ENCODE results near the gene NYAP1.
A peak's percentile ranks its signal among the peaks of the same experiment; 100 is the strongest.
"Not testable (repeated sequence)": the region's sequence is repeated elsewhere in the genome, so short reads cannot be mapped to it uniquely, and the experiment has no call there.

The NYAP1 gene

GRCh38 chr7:100483722-100484672, at the start of gene NYAP1:
NYAP1 (plus strand) TSS chr7:100483927; CDS start chr7:100485312, 1,385 bp downstream.
- peak; percentile 84 for DNase-seq

DNA sequence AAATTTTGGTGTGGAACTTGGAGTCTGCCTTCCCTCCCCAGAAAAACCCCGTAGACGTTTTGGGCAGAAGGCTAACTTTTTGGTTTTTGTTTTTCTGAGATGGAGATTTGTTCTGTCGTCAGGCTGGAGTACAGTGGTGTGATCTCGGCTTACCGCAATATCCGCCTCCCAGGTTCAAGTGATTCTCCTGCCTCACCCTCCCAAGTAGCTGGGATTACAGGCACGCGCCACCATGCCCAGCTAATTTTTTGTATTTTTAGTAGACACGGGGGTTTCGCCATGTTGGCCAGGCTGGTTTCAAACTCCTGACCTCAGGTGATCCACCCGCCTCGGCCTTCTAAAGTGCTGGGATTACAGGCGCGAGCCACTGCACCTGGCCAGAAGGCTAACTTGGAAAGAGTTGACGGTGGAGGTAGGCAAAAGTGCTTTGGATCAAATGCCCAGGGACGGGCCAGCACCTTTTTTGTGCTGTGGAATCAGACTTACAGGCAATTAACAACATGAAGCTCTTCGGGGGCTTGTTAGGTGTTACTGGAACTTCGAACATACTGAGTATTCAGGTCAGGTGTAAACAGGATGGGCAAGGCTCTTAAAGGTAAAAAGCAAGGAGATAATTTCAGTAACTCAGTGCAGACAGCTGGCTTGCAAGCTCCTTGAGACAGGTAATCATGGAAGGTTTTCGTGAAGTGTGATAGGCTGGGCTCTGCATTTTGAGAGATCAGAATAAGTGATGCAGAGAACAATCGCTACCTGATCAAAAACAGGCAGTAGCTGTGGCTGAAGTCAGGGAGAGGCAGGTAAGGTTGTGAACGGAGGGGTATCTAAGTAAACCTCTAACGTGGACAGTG, 49.2 kb upstream of the NYAP1 start:
- DNase-seq, result no peak

DNA sequence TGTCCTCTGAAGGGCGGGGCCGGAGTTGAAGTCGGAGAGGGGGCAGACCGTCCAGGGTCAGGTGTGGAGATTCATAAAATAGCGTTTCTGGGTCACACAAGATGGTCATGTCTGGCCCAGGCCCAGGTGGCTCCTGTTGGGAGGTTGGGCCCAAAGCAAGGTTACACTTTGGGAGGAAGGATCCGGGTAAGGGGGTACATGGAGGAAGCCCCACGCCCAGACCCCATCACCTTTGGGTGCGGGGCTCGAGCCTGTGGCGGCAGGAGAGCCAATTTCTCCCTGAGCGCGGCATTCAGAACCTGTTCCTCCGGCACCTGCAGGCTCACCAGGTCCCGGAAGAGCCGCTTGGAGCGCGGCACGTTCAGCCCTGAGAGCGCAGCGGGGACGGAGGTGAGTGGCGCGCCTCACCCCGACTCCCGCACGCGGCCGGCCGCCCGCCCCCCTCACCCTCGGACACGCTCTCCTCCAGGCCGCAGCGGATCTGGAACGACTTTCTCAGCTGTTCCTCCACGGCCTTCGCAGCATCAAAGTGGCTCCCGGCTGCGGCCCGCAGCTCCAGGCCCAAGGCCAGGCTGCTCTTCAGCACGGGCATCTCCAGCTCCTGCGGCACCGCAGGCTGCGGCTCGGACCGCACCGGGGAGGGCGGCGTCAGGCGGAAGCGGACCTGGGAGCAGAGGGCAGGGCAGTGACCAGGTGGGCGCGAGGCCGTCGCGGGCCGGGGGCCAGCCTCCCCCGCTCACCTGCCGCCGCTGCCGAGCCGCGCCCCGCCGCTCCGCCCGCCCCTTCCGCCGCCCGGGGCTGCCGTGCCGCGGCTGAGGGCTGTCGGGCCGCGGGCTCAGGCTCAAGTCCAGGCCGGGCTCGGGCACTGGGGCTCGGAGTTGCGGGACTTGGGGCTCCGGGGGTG, 48.1 kb upstream of the NYAP1 start:
- peak; percentile 56 for DNase-seq

GRCh38 chr7:100437150-100438100, 46.3 kb upstream of the NYAP1 start:
- no peak for DNase-seq

- DNase-seq, result no peak
Observed at GRCh38 chr7:100438172-100438571, 45.6 kb upstream of the NYAP1 start.

DNA sequence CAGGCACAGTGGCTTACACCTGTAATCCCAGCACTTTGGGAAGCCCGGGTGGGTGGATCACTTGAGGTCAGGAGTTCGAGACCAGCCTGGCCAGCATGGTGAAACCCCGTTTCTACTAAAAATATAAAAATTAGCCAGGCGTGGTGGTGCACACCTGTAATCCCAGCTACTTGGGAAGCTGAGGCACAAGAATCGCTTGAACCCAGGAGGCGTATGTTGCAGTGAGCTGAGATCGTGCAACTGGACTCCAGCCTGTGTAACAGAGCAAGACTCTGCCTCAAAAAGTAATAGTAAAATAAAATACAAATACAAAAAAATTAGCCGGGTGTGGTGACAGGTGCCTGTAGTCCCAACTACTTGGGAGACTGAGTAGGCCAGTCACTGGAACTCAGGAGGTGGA, 45.0 kb upstream of the NYAP1 start:
- not testable (repeated sequence) for DNase-seq

- DNase-seq, result not testable (repeated sequence)
Observed at GRCh38 chr7:100439244-100439643, 44.5 kb upstream of the NYAP1 start.

DNA sequence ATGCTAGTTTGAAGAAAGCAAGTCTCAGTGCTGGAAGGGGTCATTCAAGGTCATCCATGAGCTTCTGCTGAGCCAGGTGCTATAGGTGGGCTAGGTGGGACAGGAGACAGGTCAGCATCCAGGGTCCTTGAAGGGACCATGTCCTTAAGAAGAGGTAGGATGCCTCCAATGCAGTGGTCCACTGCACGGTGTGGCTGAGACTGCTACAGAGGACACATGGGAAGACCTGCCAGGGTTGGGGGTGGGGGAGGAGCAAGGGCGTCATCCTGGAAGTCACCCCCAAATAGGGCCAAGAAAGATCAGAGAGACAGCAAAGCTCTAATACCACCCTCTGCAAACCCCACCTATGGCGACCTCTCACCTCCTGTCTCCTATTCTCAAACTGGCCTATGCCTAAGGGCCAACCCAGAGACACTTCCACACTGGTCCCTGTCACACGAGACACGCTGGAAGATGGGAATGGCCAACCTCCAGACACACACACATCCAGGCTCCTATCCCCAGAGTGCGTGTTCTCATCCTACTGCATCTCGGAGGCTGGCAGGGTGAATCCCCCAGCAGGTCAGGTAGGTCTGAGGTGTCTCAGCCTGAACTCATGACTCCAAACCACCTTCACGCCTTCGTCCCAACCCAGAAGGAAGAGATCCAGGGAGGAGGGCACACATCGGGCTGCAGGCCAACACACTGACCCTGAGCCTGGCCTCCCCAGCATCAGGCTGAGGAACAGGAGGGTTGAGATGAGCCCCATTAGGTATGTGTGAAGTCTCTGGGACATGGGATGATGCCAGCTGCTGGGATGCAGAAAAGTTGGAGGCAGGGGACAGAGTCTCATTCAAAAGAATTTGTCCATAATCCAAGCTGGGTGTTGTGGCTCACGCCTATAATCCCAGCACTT, 41.8 kb upstream of the NYAP1 start:
- no peak for DNase-seq

- no peak for DNase-seq
Observed at GRCh38 chr7:100443096-100443840, 40.5 kb upstream of the NYAP1 start.

- no peak for DNase-seq
Observed at GRCh38 chr7:100444311-100445278, 39.1 kb upstream of the NYAP1 start.

- DNase-seq, result no peak
Observed at GRCh38 chr7:100446040-100446439, 37.7 kb upstream of the NYAP1 start.

GRCh38 chr7:100447363-100447762, 36.4 kb upstream of the NYAP1 start:
- not testable (repeated sequence) for DNase-seq

- DNase-seq, result no peak
Observed at GRCh38 chr7:100449190-100449795, 34.4 kb upstream of the NYAP1 start.

DNA sequence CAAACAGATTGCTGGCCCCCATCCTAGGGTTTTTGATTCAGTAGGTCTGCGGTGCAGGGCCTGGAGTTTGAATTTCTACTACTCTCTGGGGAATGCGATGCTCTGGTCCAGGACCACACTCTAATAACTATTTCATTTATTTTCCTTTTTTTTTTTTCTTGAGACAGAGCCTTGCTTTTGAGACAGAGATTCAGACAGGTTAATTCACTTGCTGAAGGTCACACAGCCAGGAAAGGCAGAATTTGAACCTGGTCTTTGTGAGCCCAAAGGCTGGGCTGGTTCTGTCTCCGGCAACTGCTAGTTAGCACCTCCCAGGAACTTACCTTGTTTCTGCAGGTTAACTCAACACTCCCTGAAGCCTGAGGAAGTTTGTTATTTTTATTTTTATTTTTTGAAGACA, 31.2 kb upstream of the NYAP1 start:
- DNase-seq, result no peak

- DNase-seq, result not testable (repeated sequence)
Observed at GRCh38 chr7:100453854-100454253, 29.9 kb upstream of the NYAP1 start.

GRCh38 chr7:100455206-100455605, 28.5 kb upstream of the NYAP1 start:
- DNase-seq, result no peak

GRCh38 chr7:100456562-100456961, 27.2 kb upstream of the NYAP1 start:
- DNase-seq, result peak; percentile 2

DNA sequence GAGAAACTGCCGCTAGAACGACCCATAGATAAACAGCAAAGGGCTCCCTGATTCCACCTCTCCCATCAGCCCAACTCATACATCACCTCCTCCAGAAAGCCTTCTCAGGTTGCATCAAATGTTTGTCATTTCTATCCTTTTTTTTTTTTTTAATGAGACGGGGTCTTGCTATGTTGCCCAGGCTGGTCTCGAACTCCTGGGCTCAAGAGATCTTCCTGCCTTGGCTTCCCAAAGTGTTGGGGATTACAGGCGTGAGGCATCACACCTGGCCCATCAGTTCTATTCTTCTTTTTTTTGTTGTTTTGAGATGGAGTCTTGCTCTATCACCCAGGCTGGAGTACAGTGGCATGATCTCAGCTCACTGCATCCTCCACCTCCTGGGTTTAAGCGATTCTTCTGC, 26.7 kb upstream of the NYAP1 start:
- DNase-seq, result no peak

All from 8988T (cell line).